NCI-H510A treated with DMSO at 0.1 percent for 48 hours (cell line): ENCODE data around the gene GRM5.
"Not testable (repeated sequence)": the region's sequence is repeated elsewhere in the genome, so short reads cannot be mapped to it uniquely, and the experiment has no call there.

Experiments
- DNase-seq: peaks from one replicate; lab custom pipeline; 2025; lab: John Stamatoyannopoulos, UW

Gene GRM5

DNA sequence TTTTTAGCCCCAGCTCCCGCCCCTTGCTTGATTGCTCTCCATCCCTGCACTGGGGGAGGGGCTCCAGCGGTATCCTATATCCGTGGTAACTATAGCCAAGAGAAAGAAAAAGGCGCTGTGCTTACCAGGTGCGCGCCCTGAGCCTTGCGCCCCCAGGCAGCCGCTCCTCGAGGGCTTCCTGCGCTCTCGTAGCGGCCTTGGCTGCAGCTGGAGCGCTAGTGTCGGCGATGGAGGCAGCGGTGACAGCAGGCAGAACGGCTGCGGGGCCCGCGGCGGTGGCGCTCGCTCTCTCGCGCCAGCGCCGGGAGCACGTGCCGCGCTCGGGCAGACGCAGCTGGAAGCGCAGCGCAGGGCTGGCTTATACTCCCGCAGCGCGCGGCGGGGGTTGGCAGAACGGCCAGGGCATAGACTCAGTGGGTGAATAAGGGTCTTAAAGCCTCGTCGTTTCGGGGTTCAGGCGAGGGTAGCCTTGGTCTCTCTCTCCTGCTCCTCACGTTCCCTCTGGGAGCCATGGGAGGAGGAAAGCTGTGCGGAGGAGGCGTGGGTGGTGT lies at the start of gene GRM5:
Gene GRM5, minus strand, starts transcription at position 332 of the 551 bp plus-strand sequence. CDS start 18,110 bp downstream, outside the sequence.
- peak; percentile 30 for DNase-seq

DNA sequence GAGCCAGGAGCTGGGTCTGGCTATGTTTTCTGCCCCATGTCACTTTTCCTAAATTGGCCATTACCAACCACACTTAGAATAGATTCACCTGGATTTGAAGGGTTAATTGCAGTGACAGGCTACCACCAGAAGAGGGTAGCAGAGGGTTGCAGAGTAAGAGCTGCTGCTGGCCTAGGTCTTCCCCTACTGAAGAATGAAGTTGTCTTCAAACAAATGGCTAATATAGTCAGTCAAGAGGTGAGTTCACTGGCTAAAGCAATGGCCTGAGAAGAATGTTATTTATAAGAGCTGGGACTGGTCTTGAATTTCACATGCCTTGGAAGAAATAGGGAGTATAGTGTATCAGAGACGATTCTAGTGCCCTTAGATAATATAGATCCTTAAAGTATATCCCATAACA lies 32.2 kb upstream of the GRM5 start:
- DNase-seq, result peak; percentile 14

DNA sequence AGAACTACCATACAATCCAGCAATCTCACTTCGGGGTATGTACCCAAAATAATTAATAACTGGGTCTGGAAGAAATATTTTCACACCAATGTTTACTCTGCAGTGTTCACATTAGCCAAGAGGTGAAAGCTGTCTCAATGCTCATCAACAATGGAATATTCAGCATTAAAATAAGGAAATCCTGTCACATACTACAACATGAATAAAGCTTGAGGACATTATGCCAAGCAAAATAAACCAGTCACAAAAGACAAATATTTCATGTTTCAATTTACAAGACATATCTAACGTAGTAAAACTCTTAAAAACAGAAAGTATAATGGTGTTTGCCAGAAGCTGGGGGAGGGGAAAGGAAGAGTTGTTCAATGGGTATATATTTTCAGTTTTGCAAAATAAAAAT lies 28.0 kb upstream of the GRM5 start:
- not testable (repeated sequence) for DNase-seq

DNA sequence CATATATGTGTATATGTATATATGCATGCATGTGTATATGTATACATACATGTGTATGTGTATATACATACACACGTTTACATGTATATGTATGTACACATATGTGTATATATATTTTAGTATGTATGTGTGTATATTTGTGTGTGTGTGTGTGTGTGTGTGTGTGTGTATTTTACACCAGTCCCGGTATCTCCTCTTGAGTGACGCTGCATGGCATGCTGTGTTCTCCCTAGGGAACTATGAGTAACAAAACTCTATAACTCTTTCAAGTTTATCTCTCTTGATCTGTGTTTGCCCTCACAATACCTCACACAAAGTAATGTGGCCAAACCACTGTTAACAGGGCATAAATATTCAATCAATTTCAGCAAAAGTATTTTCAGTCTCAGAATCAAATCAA lies 19.2 kb upstream of the GRM5 start:
- not testable (repeated sequence) for DNase-seq

DNA sequence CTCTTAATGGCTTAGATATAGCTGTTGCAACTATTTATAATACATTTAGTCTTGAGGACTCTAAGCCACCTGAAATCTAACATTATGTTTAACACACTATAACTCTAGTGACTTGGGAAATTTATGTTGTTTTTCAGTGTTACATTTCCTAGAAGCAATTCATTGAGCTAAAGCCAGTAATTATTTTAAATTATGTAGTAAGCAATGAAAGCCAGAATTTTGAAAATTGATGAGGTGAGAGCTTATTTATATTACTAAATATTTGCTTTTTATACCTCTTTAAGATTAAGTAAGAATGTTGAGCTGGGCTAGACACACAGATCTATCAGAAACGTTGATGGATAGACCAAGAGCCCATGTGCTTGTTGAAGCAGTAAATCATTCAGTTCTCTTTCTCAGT lies 5.1 kb upstream of the GRM5 start:
- DNase-seq, result not testable (repeated sequence)

DNA sequence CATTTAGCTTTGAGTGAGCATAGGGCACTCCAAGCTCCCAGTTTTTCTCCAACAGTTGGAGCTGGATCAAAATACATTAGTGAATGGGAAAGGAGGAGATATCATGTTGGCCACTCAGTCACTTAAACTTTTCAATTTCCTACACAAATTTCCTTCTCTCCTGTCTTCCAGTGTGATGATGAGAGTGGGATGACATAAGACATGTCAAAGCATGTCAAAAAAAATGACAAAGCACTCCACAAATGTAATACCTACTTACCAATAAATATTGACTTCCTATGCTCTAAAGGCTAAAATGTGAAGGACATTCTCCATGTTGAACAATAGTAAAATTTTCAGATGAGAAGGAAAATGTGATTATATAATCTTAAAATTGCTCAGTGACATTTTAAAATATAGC lies 1.5 kb upstream of the GRM5 start:
- DNase-seq, result no peak

DNA sequence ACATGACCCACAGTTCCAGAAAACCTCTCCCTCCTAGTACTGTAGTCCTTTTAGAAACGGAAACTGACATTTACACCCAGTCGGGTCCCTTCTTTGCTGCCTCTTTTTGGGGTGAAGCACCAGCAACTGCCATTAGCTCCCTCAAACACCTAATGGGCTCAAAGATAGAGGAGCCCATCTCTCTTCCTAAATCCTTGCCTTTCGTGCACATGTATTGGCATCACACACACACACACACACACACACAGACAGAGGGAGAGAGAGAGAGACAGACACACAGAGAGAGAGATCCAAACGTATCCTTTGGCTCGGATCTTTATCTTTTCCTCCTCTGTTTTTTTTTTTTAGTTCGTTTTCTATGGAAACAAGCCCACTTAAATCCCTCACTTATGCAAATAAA lies 716 bp downstream of the GRM5 start:
- DNase-seq, result no peak

DNA sequence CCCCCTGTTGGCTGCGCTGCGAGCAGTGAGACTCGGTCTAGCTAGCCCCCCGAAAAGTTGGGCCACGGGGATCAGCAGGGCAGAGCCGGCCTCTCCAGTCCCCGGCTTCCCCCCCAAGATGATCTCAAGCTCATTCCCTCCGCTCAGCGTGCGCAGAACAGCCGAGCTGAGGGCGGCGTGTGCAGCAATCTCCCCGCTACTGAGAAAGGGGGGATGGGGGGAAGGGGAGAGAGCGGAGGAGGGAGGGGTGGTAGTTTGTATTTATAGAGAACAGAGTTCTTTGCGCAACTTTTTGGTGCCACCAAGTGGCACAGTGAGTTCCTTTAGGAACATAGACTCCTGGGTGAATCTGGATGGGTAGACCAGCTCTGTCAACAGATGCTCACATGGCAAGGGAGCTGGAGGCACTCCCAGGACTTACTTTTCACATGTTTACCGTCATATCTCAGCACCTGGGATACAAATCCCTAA lies 2.3 kb downstream of the GRM5 start:
- not testable (repeated sequence) for DNase-seq

DNA sequence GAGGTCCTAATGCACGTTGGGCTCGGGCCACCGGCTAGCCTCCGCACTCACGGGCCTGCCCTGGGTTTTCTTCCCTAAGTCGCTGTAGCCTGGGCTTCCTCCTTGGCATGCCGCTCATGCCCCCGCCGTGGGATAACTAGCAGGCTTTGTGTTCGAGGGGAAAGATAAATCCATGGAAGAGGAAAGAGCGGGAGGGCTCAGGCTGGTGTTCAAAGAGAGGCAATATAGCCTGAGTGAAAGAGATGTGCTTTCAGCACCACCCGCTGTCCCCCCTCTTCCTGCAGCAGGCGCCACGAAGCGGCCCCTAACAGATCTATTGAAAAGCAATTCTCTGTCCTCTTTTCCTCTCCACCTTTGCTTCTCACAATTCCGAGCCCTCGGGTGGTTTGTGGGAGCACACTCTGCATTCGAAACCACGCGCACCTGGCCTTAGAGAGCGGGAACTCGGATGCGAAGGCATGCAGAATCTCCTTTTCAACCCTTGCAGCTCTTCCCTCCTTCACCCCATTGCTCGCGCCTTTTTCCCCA lies 2.9 kb downstream of the GRM5 start:
- not testable (repeated sequence) for DNase-seq

DNA sequence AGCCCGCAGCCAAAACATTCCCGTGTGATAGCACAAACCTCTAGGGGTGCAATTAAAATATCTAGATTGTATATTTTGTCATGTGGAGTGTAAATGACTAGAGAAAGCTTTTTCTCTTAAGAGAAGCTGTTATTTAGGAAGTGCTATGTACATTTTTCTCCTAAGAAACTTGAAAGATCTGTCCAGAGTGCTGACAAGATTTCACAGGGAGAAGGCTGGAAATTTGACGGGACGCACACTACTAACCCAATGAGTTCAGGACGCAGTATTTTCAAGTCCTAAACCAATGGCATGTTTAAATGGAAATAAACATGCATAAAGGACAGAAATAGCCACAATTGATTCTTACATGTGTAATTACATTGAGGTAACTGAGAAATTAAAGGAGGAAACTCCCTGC lies 3.9 kb downstream of the GRM5 start:
- not testable (repeated sequence) for DNase-seq

DNA sequence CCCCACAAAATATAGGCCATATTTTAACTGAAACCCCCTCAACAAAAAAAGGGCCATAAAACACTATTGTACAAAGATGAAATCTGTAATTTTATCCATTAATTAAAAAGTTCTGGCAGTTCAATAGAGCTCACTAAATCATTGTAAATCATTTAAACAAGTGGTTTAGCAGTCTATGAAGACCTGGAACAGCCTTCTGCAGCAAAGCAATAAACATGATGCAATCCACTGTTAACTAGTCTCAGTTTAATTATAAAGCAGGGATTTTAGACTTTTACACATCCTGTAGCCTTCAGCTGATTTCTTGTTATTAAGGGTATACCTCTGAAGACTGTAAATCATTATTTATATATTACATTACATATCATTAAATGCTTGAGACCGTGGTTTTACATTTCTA lies 8.4 kb downstream of the GRM5 start:
- not testable (repeated sequence) for DNase-seq

DNA sequence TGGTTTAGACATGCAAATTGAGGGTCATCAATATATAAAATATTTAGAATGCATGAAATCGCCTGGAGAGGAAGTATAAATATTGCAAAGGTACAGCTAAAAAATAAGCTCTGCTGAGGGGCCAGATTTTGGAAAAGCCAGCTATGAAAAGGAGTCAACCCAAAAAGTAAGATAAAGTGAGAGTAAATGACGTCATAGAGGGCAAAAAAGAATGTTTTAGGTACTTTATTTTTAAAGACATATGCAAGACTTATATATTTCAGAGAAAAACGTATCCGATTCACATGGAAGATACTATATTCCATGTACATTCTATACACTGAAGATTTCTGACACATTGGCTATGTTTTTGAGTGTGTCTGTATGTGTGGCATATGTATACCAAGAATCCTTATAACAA lies 13.6 kb downstream of the GRM5 start:
- no peak for DNase-seq

DNA sequence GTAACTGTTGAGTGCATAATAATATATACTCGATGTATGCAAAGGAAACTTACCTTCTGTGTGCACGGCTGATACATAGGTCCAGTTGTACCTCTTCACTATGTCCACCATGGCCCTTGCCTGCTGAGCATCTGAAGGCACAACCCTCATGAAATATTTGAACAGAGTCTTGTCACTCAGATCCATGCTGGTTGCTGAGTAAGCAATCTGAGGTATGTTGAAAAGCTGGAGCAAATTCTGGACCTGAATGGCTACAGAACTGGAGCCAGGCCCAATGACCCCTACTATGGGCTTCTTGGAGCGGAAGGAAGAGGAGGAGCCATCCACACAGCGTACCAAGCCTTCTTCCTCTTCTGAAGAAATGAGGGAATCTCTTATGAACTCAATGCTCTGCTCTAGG lies 18.6 kb downstream of the GRM5 start:
- DNase-seq, result not testable (repeated sequence)

DNA sequence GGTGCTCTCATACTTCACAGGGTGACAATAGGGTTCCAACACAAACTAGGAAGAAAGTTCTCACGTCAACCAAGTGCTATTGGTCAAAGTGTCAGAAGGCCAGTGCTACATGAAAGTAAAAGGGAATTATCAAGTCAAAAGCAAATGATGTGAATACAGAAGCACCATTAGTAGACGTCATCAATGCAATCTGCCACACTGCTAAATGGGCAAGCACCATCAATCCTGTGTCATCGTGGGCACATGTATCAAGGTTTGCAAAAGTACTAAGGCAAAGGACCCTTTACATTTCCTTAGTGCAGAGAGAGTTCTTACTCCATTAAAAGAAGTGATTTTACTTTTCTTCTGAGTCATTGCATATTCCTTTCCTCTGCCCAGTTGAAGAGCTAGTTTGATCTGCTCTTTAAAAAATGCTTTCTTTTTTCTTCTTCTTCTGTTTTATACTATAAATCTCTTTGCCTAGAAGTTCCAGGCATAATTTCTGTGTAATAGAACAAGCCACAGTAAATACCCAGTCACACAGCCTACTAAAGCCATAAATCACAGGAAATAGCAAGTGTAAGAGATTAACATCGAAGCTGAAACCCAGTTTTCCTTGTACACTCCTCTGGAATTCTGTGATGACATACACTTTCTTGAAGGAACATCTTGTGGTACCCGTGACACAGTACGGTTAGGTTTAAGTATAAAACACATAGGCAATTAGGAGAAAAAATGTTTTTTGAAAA lies 21.8 kb downstream of the GRM5 start:
- DNase-seq, result not testable (repeated sequence)

DNA sequence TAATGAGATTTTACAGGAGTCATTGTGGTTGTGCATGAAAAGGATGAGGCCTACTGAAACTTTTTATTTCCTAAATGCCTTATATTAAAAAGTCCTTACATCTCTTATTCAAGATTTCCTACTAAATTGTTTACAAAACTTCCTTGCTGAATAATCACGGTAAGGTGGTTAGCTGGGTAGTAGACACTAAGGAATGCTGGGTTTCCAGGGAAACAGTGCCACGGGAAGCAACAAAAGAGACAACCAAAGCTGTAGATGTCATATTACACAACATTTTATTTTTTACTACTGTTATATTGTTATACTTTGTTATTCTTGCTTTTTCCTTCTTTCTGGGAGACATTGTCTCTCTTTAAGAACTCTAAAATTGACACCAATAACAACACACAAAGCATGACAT lies 36.1 kb downstream of the GRM5 start:
- not testable (repeated sequence) for DNase-seq

DNA sequence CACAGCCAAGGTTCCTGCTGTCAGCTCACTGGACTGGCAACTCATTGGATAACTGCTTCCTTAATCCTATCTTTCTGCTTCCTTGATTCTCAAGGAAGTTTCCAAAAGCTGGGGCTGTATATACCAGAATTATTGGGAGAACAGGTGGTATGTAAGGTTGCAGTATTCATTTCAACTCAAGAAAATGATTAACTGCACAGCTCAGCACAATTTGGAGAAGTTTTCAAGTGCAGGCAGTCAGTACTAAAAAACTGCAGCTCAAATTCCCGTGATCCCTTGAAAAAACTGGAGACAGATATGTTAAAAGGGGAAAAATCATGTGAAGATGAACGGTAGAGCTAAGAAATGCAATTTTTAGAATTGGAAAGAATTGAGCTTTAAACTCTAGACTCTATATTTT lies 44.4 kb downstream of the GRM5 start:
- DNase-seq, result no peak

DNA sequence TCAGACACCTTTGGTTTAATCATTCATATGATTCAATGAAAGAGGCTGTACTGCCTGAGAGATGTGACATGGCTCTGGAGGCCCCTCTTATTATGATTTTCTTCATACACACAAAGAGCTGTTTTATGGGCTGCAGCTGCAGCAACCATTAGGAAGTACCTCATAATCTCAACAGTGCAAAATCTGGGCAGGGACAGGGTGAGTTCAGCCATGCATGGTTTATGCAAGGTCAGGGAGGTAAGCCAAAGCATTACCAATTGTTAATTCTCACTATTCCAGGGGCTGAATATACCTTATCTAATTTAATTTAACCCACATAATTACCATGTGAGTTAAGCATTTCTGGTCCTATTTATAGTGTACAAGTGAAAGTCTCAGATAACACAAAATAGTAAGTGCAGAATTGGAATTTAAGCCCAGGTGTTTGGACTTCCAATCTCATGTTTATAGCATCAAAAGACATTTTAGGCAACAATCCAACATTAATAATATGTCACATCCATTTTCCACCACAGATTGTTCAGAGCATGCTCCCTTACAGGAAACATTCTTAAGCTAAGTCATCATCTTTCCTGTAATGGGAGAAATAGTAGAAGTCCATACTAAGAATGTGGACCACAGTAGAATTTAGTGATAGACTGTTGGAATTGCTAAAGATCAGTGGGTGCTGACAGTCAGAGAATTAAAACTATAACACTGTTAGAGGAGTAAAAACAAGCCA lies 45.8 kb downstream of the GRM5 start:
- not testable (repeated sequence) for DNase-seq

DNA sequence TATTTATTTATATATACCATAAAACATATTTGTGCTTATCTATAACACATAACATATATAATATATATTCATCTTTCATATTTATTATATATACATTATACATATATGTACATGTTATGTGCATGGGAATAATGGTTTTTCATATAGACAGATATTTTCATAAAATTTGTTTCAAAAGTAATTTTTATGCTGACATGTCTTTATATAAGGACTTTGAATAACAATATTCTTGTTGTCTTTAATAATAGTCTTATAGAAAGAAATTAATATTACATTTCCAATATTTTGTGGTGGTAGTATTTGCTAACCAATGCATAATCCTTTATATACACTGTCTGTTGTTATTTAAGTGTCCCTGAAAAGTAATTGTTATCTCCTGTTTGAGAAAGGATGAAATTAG lies 49.6 kb downstream of the GRM5 start:
- no peak for DNase-seq

DNA sequence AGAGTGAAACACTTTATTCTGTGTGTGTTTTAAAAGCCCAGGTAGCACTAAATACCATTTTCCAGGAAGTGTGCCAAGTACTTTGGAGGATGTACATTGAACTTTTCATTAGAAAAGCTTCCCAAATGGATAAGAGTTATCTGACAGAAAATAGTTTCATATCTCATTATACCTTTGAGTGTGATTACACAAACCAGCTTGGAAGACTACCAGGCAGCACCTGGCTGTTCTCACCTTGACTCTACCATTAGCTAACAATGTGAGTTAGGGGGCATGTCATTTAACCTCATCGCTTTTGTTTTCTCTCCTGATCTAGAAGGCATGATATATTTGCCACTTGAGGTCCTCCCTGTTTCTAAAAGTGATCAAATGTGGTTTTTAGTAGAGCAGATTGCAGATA lies 50.2 kb downstream of the GRM5 start:
- DNase-seq, result no peak

DNA sequence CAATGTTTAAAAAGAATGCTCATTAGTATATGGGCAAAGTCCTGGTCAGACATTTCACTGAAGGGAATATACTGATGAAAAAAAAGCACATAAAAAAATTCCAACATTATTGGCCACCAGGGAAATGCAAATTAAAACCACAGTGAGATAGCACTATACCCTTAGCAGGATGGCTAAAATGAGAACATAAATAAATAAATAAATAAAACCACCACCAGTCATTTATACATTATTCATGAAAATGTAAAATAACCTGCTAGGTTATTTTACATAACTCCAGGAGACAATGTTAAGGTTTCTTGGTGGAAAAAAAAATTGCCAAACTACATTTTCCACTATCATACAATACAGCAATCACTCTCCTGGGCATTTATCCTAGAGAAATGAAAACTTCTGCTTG lies 64.9 kb downstream of the GRM5 start:
- DNase-seq, result not testable (repeated sequence)

DNA sequence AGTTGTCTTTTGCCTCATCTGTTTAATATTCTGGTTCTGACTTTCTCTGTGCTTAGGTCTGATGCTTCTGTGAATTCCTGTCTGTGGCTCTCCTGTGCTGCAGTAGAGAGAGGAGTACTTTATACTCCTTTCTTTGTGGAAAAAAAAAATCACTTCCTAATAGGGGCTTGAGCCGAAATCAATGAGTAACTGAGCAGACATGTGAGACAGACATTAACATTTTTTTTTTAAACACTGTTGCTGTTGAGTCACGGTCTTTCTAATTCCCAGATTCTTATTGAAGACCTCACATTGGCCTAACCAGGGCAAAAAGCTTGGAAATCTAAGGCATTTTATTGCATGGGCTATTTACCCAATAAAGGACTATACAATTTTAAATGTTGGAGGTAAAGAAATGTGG lies 86.1 kb downstream of the GRM5 start:
- no peak for DNase-seq

DNA sequence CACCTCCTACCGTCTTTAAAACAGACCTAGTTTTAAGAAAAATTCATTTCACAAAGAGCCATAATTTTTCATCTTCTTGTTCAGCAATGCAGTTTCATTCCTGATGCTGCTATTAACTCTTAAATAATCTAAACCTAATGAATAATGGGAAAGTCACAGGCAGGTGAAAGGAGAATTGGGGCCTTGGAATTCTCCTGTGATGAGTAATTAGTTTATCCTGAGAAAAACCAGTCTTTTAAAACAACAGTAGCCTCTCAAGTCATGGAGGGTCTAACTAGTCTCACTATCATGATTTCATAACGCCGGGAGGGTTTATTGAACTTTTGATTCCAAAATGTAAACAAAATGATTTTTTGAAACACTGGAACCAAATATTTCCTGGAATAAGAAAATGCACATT lies 86.8 kb downstream of the GRM5 start:
- DNase-seq, result not testable (repeated sequence)

DNA sequence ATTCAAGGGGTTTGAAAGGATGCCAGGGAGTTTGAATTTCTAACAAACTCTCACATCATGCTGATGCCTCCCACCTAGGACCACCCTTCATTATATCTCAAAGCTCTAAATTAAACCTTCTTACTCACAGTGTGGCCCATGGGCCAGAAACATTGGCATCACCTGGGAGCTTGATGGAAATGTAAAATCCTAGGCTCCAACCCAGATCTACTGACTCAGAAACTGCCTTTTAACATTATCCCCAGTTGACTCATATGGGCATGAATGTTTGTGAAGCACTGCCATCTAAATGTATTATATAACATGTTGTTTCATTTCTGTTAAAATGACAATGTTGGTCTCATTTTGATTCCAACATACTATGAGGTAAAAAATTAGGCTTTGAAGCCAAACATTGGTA lies 90.3 kb downstream of the GRM5 start:
- DNase-seq, result not testable (repeated sequence)
